Right atrium auricular region (tissue), 2 donors: ENCODE measurements around the gene AQP6. TPM values are rescaled to one million over a fixed set of nuclear protein-coding genes. Genes with fewer than 3 reads are reported as not detected.

ENCODE experiments used
- DNase-seq: peaks from one replicate; pipeline ENCODE4 v3.0.0-alpha.2; 2019; ENCODE audit warnings: low spot score
- H3K27ac ChIP-seq, 2 donors: fragments of 200-600 bp; sonication (generic); 1 replicate in 1 of 2; 2 replicates in 1 of 2; pipeline ENCODE4 v1.5.1; 2016 to 2019
- H3K27me3 ChIP-seq, 2 donors: fragments of 200-600 bp; sonication (generic); one replicate each; pipeline versions ENCODE4 v1.5.1 to v1.6.0; 2017 to 2019
- H3K36me3 ChIP-seq: fragments of 200-600 bp; sonication (generic); one replicate; pipeline ENCODE4 v1.5.1; 2016
- H3K4me1 ChIP-seq, 2 donors: fragments of 200-600 bp; sonication (generic); one replicate each; pipeline versions ENCODE4 v1.5.1 to v1.6.0; 2017 to 2019
- H3K4me3 ChIP-seq, 2 donors: fragments of 200-600 bp; sonication (generic); 1 replicate in 1 of 2; 2 replicates in 1 of 2; pipeline ENCODE4 v1.5.1; 2017 to 2019; ENCODE audit warnings: mild to moderate bottlenecking in 1 of 2, moderate library complexity in 1 of 2
- H3K9me3 ChIP-seq, 2 donors: fragments of 200-600 bp; sonication (generic); one replicate each; pipeline ENCODE4 v1.5.1; 2019
- CTCF ChIP-seq, 2 donors: fragments of 200-600 bp; sonication (generic); IDR thresholded peaks; one replicate each; pipeline ENCODE4 v1.5.1; 2019; ENCODE audit warnings: antibody characterized with exemption in 2 of 2
- total RNA-seq, 2 donors: library from RNA; depleted of rRNA; stranded (reverse); fragments of >200 nt; gene quantifications; one replicate each; pipeline ENCODE4 v1.1.0, GENCODE V29; 2016

AQP6 gene
- total RNA-seq, 2 donors from 2014 or later = 0.08 TPM; not detected in 1

DNA sequence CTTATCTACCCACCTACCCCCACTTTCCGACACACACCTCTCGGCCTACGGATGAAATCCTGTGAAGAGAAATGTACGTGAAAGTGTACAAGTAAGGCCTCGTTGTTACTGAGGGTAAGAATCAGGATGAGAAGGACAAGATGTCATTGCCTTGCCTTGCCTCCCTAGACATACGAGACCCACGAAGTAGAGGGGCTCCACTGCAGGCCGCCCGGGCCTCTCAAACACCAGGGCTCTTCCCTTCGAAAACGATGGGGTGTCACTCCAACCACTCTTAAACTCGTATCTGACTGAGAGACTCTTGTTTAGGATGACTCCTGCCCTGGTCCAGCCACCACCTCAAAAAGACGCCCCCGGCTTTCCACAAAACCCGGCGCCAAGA, 52.0 kb downstream of the AQP6 start:
- Histone ChIP-seq H3K27me3 (no peaks in the 10 kb centered on the region), H3K27ac (peak overlapping the region; percentile 61 to 79), H3K4me1 (peaks cover 0 to 11% of the 10 kb centered on the region in 2 donors), H3K4me3 (peak overlapping the region; percentile 72 to 84), H3K9me3 (no peaks in the 10 kb centered on the region), H3K36me3 (no peaks in the 10 kb centered on the region)
- no peak for DNase-seq
- no peak for TF ChIP-seq CTCF (IDR thresholded peaks at IDR 0.05)

GRCh38 chr12:50025187-50026059, 52.7 kb downstream of the AQP6 start, which contains the start of gene RACGAP1:
TSS of gene RACGAP1 (minus strand) at chr12:50025494. CDS start at chr12:50016715, 8,779 bp downstream.
- H3K9me3 ChIP-seq = no peaks in the 10 kb centered on the region
- peak; percentile 97 for DNase-seq

GRCh38 chr12:50026691-50027090, 53.9 kb downstream of the AQP6 start:
- Histone ChIP-seq H3K4me3 (no peak overlapping the region), H3K4me1 (peaks cover 0 to 11% of the 10 kb centered on the region in 2 donors), H3K27me3 (no peaks in the 10 kb centered on the region), H3K27ac (no peak overlapping the region), H3K36me3 (no peaks in the 10 kb centered on the region), H3K9me3 (no peaks in the 10 kb centered on the region)
- TF ChIP-seq CTCF (IDR thresholded peaks at IDR 0.05) = no peak
- DNase-seq = no peak

More at GRCh38 chr12:50025187-50026059, 52.7 kb downstream of the AQP6 start, which contains the start of gene RACGAP1:
- Histone ChIP-seq H3K4me1 (peaks cover 0 to 11% of the 10 kb centered on the region in 2 donors), H3K36me3 (no peaks in the 10 kb centered on the region), H3K27ac (peak within 1 kb of the TSS; percentile 61 to 79), H3K4me3 (peak within 1 kb of the TSS; percentile 72 to 84), H3K27me3 (no peaks in the 10 kb centered on the region)
- no peak for TF ChIP-seq CTCF (IDR thresholded peaks at IDR 0.05)

Other genes with a start within 250 kb of the AQP6 start
- gene TMBIM6, start 231.4 kb upstream of the AQP6 start, total RNA-seq = 100 to 1,000 TPM; 196 to 248 TPM
- 10 to 100 TPM; 18.6 to 18.7 TPM for gene NCKAP5L, start 144.5 kb upstream of the AQP6 start, total RNA-seq
- 1 to 10 TPM; 1.8 to 2.0 TPM for gene BCDIN3D, start 129.8 kb upstream of the AQP6 start, total RNA-seq
- 1 to 10 TPM; 4.6 to 9.8 TPM for gene FAIM2, start 69.0 kb upstream of the AQP6 start, total RNA-seq
- gene AQP2, start 22.2 kb upstream of the AQP6 start, total RNA-seq = under 1 TPM in 1 of 2 donors, not detected in 1; 0.83 TPM
- gene AQP5, start 11.1 kb upstream of the AQP6 start, total RNA-seq = 1 to 10 TPM in 1 of 2 donors, not detected in 1; 2.1 TPM
- gene RACGAP1, start 52.5 kb downstream of the AQP6 start, total RNA-seq = 1 to 10 TPM; 2.6 to 3.3 TPM
- gene ASIC1, start 84.6 kb downstream of the AQP6 start, total RNA-seq = 1 to 10 TPM in 1 of 2 donors, under 1 TPM in 1; 0.24 to 1.4 TPM
- 10 to 100 TPM; 29.6 to 35.5 TPM for gene SMARCD1, start 112.4 kb downstream of the AQP6 start, total RNA-seq
- gene GPD1, start 131.1 kb downstream of the AQP6 start, total RNA-seq = 10 to 100 TPM in 1 of 2 donors, 1 to 10 TPM in 1; 8.8 to 38.7 TPM
- 100 to 1,000 TPM; 139 to 181 TPM for gene COX14, start 139.3 kb downstream of the AQP6 start, total RNA-seq
- gene CERS5, start 194.4 kb downstream of the AQP6 start, total RNA-seq = 10 to 100 TPM in 1 of 2 donors, 1 to 10 TPM in 1; 6.7 to 11.2 TPM